ENCODE results near the gene THBS2. TPM values are rescaled to one million over a fixed set of nuclear protein-coding genes. Genes with fewer than 3 reads are reported as not detected.

THBS2 gene
- total and polyA plus RNA-seq, 2 of the 8 experiments (the other 6 are each of a cell fraction or from before 2014, with no cell fraction given) = 11.0 to 22.5 TPM

DNA sequence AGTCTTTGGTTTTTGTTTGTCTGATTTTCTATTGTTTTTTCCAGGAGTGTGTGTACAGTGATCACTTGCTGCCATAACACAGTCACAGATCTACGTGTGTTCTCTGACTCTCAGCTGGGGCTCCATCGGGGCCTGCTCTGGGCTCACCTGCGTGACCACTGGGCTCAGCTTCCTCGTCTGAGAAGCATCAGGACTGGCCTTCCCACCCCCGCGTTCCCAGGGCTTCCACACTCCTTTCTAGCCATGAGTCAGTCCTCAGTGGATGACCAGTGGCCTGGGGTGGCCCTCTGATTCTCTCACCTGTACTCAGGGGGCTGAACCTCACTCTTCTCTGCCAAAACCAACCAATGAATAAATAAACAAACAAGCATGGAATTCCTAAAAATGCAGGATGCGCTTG is 14.5 kb downstream of the THBS2 start:
- Histone ChIP-seq H3K79me1 (ENCODE audit: low read depth, low read length) (no peaks in the 10 kb centered on the region), H2AK5ac (ENCODE audit: low read depth, low read length) (no peak overlapping the region), H3K4me2 (ENCODE audit: insufficient read depth in 1 of 2, low read depth in 2 of 2, low read length in 2 of 2) (no peak overlapping the region), H2BK12ac (ENCODE audit: low read depth, low read length) (no peak overlapping the region), H3K4me1 (replicated peaks in 1 of 4; ENCODE audit: control insufficient read depth in 3 of 4, insufficient read depth in 4 of 4, low read length in 3 of 4) (no peaks in the 10 kb centered on the region; a peak in 1 of 7 replicates), H2BK120ac (replicated peaks; ENCODE audit: low read depth, low read length) (no peak overlapping the region), H3K9ac (replicated peaks in 1 of 4; ENCODE audit: extremely low read depth in 1 of 4, low read depth in 3 of 4, low read length in 3 of 4) (no peak overlapping the region), H3K14ac (ENCODE audit: insufficient read length) (no peak overlapping the region), H3K36me3 (ENCODE audit: control insufficient read depth in 2 of 4, insufficient read depth in 4 of 4, low read length in 3 of 4) (peaks cover 0 to 6% (median 0%) of the 10 kb centered on the region in 4 experiments; a peak in 2 of 8 replicates), H4K91ac (replicated peaks; ENCODE audit: insufficient read length, low read length) (no peak overlapping the region), H3K4ac (replicated peaks; ENCODE audit: insufficient read length, low read depth, low read length) (no peak overlapping the region), H2BK15ac (ENCODE audit: low read length) (no peak overlapping the region), H4K5ac (ENCODE audit: insufficient read length, low read depth, low read length) (no peak overlapping the region), H3K27ac (ENCODE audit: low read depth, low read length) (no peak overlapping the region), H2AFZ (ENCODE audit: low read length) (no peak overlapping the region), H4K20me1 (replicated peaks in 1 of 2; ENCODE audit: control insufficient read depth in 1 of 2, insufficient read depth in 2 of 2, low read length in 2 of 2) (peaks cover 0 to 1% of the 10 kb centered on the region in 2 experiments), H4K8ac (ENCODE audit: extremely low read depth, insufficient read depth, low read length) (no peak overlapping the region), H3K56ac (replicated peaks; ENCODE audit: insufficient read length, low read depth, low read length) (no peak overlapping the region), H2BK20ac (ENCODE audit: low read length) (no peak overlapping the region), H3K23me2 (ENCODE audit: low read depth, low read length) (peaks cover 15% of the 10 kb centered on the region; the same call in 1 of the 2 replicates), H3K9me3 (ENCODE audit: insufficient read depth in 2 of 2, low read depth in 1 of 2, low read length in 1 of 2) (no peaks in the 10 kb centered on the region), H3K23ac (ENCODE audit: insufficient read length) (no peak overlapping the region), H3K79me2 (ENCODE audit: control insufficient read depth in 1 of 2, insufficient read depth in 2 of 2, low read length in 2 of 2) (no peaks in the 10 kb centered on the region), H2BK5ac (ENCODE audit: low read depth, low read length) (no peak overlapping the region), H3K4me3 (ENCODE audit: extremely low read depth in 1 of 4, insufficient read depth in 2 of 4, low read depth in 3 of 4, low read length in 4 of 4) (no peak overlapping the region), H3K27me3 (replicated peaks in 1 of 4; ENCODE audit: control insufficient read depth in 3 of 4, extremely low read depth in 1 of 4, insufficient read depth in 3 of 4, low read length in 3 of 4) (no peaks in the 10 kb centered on the region), H3K18ac (ENCODE audit: extremely low read depth, low read length) (no peak overlapping the region)
- POLR2A ChIA-PET (ENCODE audit: partially characterized antibody) = interaction anchor here (4.3 kb wide), 1 partner anchor 13 kb away, joined by 14 read pairs; no protein-coding TSS in a partner anchor
- no peak for DNase-seq (ENCODE audit: low read depth in 1 of 2, low spot score in 2 of 2)
- no peak for FAIRE-seq
- TF ChIP-seq TBP (IDR thresholded peaks at IDR 0.05; ENCODE audit: low read depth, low read length) (no peak), BACH1 (IDR thresholded peaks at IDR 0.05; ENCODE audit: low read length) (no peak), MAFK (IDR thresholded peaks at IDR 0.05; ENCODE audit: low read depth, low read length) (no peak), SAP30 (IDR thresholded peaks at IDR 0.05; ENCODE audit: insufficient read depth, insufficient replicate concordance, low read length) (no peak), RBBP5 (IDR thresholded peaks at IDR 0.05; ENCODE audit: borderline replicate concordance, low read depth, low read length) (no peak)
- WGBS, 2 experiments (ENCODE audit: extremely low coverage in 1 of 2, insufficient coverage in 1 of 2, insufficient read length in 1 of 2, insufficient replicate concordance in 2 of 2, low coverage in 1 of 2, low lambda C conversion rate in 2 of 2, missing lambda C conversion rate in 1 of 2) = 86% methylated on average over 7 of the region's 7 CpGs; no CpG with 5 or more reads in 1 of the 2 experiments
- CTCF ChIA-PET (ENCODE audit: partially characterized antibody) = interaction anchor here (1.0 to 1.1 kb wide), 2 partner anchors 9 to 11 kb away, joined by 3 to 6 read pairs; no protein-coding TSS in a partner anchor

Data from H1 (cell line).